HG03045 (cell line): ENCODE measurements around the gene LAMC3.
"Not testable (repeated sequence)": the region's sequence is repeated elsewhere in the genome, so short reads cannot be mapped to it uniquely, and the experiment has no call there.

Experiments used
- ATAC-seq: cut with Tn5 transposase; IDR thresholded peaks from one replicate; pipeline ENCODE4 v1.9.1; 2021; ENCODE audit warnings: mild to moderate bottlenecking, moderate library complexity; ENCODE audit not compliant: unreplicated experiment

LAMC3 gene

DNA sequence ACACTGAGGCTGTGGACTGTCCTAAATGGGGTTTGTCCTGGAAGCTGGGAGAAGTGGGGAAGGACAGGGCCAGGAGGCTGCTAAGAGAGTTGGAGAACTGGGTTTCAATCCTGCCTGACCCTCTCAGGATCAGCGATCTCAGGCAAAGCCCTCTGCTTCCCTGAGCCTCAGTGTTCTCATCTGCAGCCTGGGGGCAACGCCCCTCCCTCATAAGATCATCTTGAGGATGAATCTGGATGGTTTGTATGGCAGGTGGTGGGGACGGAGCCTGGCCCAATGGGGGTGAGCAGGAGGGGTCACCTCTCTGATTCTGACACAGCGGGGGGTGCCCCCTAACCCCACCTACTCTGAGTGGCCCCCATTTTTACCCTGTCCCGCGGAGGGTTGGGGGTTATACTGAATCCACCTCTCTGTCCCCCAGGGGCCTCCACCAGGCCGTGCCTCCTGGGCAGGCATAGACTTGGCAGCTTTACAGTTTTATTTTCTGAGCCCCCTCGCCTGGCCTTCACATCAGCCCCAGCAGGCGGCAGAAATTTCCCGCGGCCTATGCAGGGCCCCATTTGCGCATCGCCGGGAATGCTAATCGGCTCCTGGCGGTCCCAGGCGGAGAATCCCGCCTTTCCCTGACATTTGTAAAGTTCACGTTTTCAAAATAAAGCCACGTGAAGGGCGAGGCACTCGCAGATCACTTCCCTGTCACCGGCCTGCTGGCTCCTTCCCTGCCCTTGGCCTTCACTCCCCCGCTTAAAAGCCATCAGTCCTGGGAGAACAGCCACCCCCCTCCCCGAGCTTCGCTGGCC, 17.8 kb upstream of the LAMC3 start:
- ATAC-seq: no peak

DNA sequence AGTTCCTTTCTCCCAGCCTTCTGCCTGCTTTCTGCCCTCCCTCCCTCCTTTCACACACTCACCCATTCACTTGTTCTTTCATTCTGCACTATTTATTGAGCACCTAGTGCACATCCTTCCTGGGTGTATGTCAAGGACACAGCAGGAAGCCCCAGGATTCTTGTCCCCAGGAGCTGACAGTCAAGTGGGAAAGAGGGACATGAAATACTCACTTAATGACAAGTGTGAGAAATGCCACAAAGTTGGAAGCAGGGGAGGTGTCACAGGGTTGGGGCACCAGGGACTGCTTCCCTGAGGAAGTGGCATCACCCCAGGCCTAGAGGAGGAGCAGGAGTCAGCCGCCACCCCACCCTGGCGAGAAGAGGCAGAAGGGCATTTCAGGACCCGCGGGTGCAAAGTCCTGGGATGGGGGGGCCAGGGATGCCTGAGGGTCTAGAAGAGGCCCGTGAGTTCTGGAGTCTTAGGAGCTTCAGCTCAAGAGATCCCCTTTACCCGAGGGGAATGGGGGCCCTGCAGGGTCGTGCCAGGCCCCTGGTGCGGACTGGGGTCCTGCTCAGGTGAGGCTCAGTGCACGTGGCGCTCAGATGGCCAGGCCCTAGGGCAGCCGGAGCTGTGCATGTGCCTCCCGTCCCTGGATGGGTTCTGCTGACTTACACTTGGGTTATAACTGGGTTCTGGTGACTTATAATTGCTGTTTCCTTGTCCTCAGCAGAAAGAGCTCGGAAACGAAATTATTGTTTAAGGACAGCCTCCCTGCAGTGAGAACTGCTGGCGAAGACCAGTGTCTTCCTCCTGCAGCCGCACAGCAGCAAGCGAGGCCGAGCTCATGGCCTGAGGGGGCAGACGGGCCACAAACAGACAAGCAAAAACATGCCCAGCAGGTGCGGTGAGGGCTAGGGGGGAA, 16.9 kb upstream of the LAMC3 start:
- no peak for ATAC-seq

DNA sequence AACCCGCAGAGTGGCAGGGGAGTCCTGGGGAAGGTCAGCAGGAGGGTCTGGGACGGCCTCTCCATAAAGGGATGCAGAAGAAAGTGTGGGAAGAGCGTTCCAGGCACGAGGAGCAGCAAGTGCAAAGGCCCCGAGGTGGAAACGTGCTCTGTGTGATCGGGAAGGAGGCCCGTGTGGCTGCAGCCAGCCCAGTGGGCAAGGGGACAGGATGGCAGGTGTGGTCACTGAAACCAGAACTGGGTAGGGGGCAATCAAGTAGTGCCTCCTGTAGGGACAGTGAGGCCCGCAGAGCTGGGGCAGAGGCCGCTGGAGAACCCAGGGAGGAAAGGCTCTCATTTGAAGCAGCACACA, 16.3 kb upstream of the LAMC3 start:
- ATAC-seq: no peak

DNA sequence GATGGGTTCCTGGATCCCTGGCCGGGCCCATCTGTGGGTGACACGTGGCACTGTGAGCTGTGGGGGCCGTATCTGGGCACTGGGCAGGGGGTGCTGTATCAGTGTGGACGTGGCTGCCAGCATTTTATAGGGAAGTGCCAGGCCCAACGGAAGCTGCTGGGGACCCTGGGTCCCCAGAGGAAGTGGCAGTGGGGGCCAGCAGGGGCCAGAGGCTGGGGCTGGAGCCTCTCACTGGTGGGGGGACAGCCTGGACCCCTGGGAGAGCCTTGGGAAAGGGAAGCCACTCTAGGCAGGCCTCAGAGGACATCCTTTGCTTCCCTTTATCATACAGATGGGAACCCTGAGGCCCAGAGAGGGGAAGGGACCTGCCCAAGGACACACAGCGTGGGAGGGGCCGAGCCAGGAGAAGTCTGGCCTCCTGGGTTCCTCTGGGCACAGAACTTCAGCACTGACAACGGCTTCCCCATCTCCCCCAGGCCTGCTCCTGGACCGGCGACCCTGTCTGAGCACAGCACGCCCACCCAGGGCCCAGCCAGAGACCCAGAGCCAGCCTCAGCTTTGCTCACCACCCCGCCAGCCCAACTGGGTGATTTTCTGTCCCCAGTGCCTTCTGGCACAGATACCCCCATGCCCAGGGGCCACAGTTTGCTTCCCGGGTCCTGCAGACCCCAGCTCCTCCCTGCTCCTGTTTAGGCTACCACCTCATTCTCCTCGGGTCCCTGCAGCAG, 15.5 kb upstream of the LAMC3 start:
- ATAC-seq: no peak

DNA sequence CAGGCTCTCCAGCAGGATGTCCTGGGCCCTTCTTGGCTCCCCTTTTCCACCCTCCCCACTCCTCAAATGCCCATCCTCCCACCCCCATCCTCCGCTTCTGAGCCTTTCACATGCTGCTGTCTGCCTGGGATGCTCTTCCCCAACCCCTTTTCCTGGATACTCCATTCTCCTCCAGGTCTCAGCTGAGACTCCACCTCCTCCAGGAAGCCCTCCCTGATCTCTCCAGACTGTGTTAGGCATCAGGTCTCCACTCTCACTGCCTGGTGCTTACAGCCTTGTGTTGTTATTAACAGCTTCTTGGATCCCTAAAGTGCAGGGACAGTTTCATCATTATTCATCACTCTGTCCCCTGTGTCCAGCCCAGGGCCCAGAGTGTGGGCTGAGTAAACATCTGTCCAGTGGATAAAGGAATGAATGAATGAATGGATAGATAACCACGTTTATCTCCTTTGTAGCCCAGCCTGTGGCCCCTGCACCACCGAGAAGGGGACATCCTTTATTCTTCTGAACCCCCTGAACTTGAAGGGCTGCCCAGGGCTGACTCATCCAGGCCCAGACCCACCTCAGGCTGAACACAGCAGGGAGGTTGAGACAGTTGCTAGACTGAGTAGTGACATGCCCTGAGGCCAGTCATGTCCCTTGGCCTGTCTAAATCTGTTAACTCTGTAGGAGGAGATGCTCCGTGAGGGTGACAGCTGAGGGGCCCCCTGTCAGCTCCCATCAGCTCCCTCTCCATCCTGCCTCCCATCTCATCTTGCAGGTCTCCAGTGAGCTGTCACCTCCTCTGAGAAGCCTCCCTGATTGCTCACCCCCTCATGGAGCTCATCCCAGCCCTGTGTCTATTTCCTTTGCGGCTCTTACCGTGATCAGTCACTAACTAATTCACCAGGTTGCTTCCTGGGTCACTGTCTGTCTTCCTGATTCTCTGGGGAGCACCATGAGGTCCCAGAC, 14.6 kb upstream of the LAMC3 start:
- ATAC-seq: no peak

DNA sequence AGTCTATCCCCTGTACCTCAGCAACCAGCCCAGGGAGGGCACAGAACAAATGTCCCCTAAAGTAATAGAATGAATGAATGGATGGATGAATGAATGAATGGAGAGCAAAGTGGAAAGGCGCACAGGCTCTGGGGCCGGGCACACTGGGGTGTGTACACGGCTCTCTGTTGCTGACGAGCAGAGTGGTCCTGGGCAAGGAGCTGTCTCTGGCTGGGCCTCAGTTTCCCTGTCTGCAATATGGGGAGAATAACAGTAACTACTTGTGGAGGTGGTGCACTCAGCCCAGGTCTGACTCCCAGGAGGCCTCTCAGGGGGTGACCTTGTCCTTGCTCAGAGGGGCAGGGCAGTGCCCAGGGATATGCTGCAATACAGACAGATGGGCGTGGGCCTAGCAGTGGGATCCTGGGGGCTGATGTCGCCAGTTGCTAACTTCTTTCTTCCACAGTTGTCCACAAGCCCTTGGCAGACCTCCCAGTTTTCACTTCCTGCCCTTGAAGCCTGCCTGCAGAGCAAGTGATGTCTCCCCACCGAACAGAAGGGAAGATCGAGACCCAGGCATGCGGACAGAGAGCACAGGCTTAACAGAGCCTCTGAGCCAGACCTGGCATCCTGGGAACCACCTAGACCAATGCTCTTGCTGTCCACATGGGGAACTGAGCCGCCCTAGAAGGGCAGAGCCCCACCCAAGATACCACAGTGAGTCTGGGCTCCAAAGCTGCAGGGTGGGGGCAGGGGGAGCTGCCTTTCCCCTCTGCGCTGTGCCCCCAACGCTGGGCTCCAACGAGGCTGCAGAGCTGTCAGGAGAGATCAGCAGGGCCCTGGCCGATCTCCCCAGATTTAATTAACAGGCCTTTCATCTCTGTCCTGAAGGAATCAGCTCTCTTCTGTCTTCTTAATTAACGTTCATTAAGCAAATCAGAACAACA, 13.6 kb upstream of the LAMC3 start:
- ATAC-seq: no peak

DNA sequence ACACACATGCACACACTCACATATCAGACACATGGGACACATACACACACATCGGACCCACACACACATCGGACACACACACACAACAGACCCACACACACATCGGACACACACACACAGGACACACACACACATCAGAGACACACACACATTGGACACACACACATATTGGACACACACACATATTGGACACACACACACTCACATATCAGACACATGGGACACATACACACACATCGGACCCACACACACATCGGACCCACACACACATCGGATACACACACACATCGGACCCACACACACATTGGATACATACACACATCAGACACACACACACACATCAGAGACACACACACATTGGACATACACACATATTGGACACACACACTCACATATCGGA, 12.8 kb upstream of the LAMC3 start:
- no peak for ATAC-seq

DNA sequence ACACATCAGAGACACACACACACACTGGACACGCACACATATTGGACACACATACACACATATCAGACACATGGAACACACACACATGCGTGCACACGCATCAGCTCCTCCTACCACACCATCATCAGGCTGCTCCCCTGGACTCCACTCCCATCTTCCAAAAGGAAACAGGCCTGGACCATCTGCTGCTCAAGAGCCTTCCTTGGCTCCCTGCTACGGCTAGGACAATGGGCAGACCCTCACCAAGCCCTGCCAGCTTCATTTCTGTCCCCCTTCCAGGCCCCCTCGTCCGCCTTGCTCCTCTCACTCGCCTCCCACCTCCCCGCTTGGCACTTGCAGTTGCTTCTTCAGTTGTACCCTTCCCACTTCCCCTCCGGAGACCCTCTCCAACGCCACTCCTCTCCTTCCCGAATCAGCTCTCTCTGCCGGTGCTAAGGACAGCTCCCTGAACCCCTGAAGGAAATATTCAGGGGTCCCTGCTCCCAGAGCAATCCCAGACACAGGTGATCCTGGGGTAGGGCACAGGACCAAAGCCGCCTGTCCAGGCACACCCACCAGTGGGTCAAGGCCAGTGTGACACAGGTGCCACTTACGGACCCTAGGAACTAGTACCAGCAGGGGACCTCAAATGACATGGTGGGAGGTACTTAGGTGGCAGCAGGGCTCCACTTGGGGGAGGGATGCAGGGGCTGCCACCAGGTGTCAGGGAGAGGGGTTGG, 12.1 kb upstream of the LAMC3 start:
- ATAC-seq: no peak

DNA sequence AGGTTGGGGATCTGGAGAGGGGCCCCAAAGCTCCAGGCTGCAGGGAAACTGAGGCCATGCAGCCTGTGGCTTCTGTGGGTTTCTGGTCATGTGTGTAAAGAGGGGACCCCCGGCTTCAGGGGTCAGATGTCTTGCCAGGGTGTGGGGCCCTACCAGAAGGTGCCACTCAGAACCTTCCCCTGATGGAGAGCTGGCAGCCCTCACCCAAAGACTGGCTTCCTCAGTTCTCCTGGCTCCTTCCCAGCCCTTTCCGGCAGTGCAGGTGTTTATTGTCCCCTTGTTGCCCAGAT, 11.6 kb upstream of the LAMC3 start:
- no peak for ATAC-seq

DNA sequence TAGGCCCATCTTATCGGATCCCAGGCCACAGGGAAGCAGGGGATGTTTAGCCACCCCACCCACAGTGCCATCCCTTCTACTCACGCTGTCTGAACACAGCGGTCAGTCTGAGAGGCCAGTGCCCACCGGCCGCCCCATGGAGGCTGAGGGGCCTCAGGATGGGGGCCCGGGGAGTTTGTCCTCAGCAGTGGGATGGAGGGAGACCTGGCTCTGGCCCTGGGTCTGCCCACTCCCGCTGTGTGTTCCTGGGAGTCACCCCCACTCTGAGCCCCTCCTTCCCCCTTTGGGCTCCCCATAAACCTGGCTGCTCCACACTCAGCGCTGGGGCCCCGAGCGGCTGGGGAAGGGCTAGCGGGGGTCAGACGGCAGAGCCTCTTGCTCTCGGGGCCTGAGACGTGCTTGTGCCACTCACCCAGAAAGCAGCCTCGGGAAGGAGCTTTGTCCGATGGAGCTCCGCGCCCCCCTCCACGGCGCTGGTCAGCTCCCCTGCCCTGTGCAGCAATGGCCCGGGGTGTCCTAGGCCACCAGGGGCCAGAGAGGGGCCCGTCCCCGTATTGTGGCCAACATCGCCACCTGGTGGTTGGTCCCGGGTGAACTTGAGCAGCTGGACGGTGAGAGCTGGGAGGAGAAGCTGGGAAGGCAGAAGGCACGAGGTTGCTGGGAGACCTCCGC, 10.9 kb upstream of the LAMC3 start:
- no peak for ATAC-seq

DNA sequence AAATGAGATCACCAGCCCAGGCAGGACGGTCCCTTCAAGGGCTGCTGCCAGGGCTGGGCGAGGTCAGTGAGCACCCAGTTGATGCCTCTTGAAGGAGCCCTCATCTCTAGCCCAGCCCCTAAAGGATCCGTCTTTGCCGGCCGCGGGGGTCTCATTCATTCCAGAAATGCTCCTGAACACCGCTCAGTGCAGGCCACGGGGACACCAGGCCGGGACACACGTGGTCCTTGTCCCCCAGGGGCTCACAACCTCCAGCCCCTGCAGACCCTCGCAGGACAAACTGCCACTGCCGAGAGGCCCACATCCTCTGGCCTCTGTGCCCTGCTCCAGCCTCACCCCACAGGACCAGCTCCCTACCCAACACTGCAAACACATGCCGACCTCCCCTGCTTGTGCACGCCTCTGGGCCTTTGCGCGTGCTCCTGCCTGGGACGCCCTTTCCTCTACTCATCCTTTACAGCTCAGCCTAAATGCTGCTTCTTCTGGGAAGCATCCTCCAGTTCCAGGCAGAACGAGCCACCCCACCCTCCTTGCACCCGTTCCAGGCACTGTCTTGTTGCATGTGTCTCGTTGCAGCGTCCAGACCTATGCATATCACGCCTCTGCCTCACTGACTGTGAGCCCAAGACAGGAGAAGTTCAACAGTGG, 10.3 kb upstream of the LAMC3 start:
- ATAC-seq: no peak

DNA sequence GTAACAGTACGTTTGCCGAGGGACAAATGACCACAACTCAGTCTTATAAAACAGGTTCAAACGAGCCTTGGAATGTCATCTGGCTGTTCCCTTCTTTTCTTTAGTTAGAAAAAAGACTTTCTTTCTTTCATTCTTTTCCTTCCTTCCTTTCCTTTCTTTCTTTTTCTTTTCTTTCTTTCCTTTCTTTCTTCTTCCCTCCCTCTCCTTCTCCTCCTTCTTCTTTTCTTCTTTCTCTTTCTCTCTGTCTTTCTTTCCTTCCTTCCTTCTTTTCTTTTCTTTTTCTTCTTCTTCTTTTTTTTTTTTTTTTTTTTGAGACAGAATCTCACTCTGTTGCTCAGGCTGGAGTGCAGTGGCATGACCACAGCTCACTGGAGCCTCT, 9.7 kb upstream of the LAMC3 start:
- ATAC-seq: no peak

DNA sequence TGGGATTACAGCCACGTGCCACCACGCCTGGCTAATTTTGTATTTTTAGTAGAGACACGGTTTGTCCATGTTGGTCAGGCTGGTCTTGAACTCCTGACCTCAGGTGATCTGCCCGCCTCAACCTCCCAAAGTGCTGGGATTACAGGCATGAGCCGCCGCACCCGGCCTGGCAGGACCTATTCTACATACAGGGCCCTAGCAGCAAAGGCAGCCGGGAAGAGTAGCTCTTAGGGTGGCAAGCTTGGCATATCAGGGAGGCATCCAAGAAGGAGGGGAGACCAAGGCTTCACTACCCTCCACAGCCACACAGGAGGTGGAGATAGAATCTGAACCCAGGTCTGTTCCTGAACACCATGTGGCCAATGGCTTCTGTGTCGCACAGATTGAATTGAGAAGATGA, 8.4 kb upstream of the LAMC3 start:
- ATAC-seq: not testable (repeated sequence)

DNA sequence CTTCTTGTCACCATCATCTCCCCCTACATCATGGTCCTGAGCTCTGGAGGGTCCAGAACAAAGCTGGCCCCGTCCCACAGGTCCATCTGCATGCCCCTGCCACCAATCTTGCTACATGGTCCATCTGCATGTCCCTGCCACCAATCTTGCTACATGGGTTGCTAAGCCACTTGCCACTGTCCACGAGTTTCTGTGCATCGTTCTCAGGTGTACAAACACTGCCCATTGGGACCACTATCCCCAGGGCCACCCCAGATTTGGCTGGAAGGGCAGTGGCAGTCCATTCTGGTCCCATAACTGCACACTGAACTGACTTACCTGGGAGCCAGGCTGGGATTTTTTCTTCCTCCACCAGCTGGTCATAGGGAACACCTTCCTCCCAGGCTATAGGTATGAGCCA, 8.0 kb upstream of the LAMC3 start:
- ATAC-seq: no peak

DNA sequence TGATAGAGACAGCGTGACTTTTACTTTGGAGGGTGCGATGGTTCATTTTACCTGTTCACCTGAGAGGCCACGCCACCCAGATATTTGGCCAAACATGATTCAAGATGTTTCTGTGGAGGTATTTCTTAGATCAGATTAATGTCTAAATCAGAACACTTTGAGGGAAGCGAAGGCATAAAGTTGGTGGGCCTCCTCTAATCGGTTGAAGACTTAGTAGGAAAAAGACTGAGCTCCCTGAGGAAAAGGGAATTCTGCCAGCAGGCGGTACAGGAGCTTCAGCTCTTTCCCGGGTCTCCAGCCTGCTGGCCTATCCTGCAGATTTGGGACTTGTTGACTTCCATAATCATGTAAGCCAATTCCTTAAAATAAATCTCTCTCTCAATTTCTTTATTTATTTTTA, 7.0 kb upstream of the LAMC3 start:
- ATAC-seq: no peak

DNA sequence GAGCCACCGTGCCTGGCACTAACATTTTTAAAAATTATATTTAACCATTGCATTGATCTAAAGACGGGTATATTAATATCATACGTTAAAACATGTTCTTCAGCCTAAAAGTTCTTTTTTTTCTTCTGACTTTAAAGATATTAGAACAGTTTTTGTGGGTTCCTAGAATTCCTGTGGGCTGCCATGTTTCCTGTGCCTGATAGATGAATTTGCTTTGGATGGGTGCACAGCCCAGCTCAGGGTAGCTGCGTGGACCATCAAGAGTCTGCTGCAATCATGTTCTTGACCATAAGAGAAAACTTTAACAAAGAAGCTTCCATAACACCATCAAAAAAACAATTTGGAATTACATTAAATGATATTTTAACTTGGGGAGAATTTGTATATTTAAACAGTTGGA, 2.4 kb upstream of the LAMC3 start:
- ATAC-seq: no peak

DNA sequence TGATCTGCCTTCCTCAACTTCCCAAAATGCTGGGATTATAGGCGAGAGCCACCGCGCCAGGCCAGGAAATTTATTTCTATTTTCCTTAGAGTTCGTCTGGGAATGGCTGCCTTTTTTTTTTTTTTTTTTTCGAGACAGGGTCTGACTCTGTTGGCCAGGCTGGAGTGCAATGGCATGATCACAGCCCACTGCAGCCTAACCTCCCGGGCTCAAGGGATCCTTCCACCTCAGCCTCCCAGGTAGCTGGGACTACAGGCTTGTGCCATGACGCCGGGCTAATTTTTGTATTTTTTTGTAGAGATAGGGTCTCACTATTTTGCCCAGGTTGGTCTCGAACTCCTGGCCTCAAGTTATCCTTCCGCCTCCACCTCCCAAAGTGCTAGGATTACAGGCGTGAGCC, 888 bp upstream of the LAMC3 start:
- ATAC-seq: no peak

DNA sequence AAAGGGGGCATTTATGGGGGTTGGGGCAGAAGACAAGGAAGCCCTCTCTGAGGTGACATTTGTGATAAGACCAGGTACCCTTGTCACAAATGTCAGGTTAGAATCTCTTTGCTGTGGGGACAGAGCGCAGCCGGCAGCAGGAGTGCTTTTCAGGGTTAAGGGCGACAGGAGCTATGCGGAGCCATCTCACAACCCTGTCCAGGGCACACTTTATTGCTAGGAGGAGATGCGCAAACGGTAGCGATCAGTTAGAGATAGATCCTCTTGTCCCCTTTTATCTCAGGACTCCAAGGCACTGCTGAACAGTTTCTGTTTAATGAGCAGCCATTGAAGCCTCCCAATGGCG, 438 bp upstream of the LAMC3 start:
- no peak for ATAC-seq
